AG09309 (cell line): ENCODE measurements around the gene SEC14L1.

ENCODE experiments used
- DNase-seq: peaks from one replicate; pipeline ENCODE4 v3.0.0-alpha.2; 2010; ENCODE audit warnings: low read depth
- H3K4me3 ChIP-seq: 2 replicates; pipeline ENCODE4 v1.5.1; 2011; ENCODE audit warnings: mild to moderate bottlenecking, low read depth, low read length, moderate library complexity; ENCODE audit not compliant: control insufficient read depth
- CTCF ChIP-seq: IDR thresholded peaks from 2 replicates; pipeline ENCODE4 v1.5.1; 2011; ENCODE audit warnings: mild to moderate bottlenecking, low read depth, low read length, inconsistent platforms; ENCODE audit not compliant: insufficient read depth, control insufficient read depth; ENCODE audit errors: missing control alignments

Gene SEC14L1

GRCh38 chr17:77182205-77183172 lies 41.7 kb downstream of the SEC14L1 start:
- no peak for DNase-seq
- TF ChIP-seq CTCF, result no peak
- H3K4me3 ChIP-seq, result no peak overlapping the region

- DNase-seq, result no peak
- no peak for TF ChIP-seq CTCF
Measured at GRCh38 chr17:77184474-77184873, 43.7 kb downstream of the SEC14L1 start.

GRCh38 chr17:77185137-77185536 lies 44.4 kb downstream of the SEC14L1 start:
- no peak for DNase-seq
- no peak for TF ChIP-seq CTCF
- no peak overlapping the region for H3K4me3 ChIP-seq

More at GRCh38 chr17:77184474-77184873, 43.7 kb downstream of the SEC14L1 start:
- no peak overlapping the region for H3K4me3 ChIP-seq

GRCh38 chr17:77186141-77186604 lies 45.4 kb downstream of the SEC14L1 start:
- no peak overlapping the region for H3K4me3 ChIP-seq
- no peak for TF ChIP-seq CTCF
- DNase-seq, result no peak

- no peak overlapping the region for H3K4me3 ChIP-seq
- no peak for TF ChIP-seq CTCF
- no peak for DNase-seq
Measured at GRCh38 chr17:77188084-77189066, 47.6 kb downstream of the SEC14L1 start.

- no peak for TF ChIP-seq CTCF
- no peak overlapping the region for H3K4me3 ChIP-seq
- DNase-seq, result no peak
Measured at GRCh38 chr17:77189148-77189547, 48.4 kb downstream of the SEC14L1 start.
